GM12892 (cell line): ENCODE results near the gene LEMD3.
"Not testable (repeated sequence)": the region's sequence is repeated elsewhere in the genome, so short reads cannot be mapped to it uniquely, and the experiment has no call there.

ENCODE experiments used
- DNase-seq: peaks from one replicate; pipeline ENCODE4 v3.0.0; 2011; ENCODE audit not compliant: insufficient read length
- FAIRE-seq: peaks from 2 replicates; lab custom pipeline; 2011; peaks lifted over from hg19 to GRCh38; lab: Jason Lieb, UNC
- POLR2A ChIP-seq: IDR thresholded peaks from 2 replicates; pipeline ENCODE4 v1.6.1; 2011; ENCODE audit warnings: low read depth, low read length, control low read depth
- POLR2AphosphoS5 ChIP-seq: IDR thresholded peaks from 2 replicates; pipeline ENCODE4 v1.6.1; 2011; ENCODE audit warnings: low read depth, low read length, control low read depth
- TAF1 ChIP-seq: IDR thresholded peaks from 2 replicates; pipeline ENCODE4 v1.6.1; 2011; ENCODE audit warnings: low read depth, mild to moderate bottlenecking, control low read depth, low read length, borderline replicate concordance

Gene LEMD3

DNA sequence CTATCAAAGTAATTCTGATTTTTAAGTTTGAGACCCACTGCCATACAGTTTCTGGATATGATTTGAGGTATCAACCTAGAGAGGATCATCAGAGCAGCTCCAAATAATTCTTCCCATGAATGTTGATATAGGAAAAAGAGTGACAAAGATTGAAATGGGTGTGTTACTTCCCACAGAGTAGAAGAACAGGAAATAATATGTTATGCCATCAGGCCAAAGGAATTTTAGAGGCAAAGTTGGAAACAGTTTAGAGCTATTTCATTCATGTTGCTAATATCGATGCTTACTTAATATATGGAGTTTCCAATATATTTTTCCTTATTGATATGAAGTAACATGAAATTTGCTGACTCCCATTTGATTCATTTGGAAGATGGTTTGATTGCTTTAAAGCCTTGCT is 100.2 kb downstream of the LEMD3 start:
- DNase-seq (no peak), FAIRE-seq (no peak)
- TF ChIP-seq POLR2A (no peak), TAF1 (no peak), POLR2AphosphoS5 (no peak)

DNA sequence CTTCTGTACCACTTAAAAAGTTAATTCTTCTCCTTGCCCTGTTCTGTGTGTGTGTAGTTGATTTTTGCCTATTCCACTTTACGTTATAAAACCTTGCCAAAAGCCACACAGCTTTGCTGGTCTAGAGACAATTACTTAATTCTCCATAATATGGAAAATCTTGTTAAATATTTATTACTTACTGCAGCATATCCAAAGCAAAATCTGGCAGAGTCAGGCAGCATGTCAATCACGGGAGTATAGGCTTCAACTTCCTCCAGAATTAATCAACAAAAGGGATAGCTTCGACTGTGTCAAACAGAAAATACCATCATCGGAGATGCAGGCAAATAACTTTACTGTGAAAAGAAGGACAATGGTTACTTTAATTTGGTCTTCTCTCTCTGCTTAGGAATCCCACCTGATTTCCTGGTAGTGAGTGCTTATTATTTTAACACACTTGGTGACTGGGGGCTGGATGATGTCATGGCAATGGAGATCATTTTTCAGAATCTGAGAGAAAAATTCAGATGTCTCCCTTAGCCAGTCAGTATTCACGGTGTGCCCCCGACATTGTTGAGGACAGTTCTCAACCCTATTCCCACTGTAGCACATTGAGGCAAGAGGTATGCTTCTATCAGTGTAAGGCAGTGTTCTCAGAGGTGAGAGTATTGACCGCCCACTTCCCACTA is 105.4 kb downstream of the LEMD3 start:
- DNase-seq = no peak
- FAIRE-seq = no peak
- no peak for TF ChIP-seq TAF1
- no peak for TF ChIP-seq POLR2AphosphoS5
- TF ChIP-seq POLR2A = no peak

DNA sequence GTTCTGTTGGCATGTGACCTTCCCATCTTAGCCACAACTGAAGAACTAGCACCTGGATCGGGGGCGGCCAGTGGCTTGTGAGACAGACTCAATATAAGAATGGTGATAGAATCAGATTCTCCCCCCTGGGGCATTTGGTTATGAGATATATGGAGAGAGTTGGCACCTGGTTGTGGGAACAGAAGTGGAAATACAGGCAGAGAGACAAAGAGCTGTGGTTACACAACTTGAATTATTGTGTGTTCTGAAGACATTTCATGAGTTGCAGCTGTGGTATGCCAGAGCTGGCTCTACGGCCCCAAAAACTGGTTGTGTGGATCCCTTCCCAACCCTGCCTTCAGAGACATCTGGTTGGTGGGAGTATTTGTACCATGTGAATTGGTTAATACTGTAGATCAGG is 106.2 kb downstream of the LEMD3 start:
- DNase-seq = no peak
- no peak for TF ChIP-seq POLR2A
- no peak for TF ChIP-seq TAF1
- TF ChIP-seq POLR2AphosphoS5 = no peak
- no peak for FAIRE-seq

DNA sequence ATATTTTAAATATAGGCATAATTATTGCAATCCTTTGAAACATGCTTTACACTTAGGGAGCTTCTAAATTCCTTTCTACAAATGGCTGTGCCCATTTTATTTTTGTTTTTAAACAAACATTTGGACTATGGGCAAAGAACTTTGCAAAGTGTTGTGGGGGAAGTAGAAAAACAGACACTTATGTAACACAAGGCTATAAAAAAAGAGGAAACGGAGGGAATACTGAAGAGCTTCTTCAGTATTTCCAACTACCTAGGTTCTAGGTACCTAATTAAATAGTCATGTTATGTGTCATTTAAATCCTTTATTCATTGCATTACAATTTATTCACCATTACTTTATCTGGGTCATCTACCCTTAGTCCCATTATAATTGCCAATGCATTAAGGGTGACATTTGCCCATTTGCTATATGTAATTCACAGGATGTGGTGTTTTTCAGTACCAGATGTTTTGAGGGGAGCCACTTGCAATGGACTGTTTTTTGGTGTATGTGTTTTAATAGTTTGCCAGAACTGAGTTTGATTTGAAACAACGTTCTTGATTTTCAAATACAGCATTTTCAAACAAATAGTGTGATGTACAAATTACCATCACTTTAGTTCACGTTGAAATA is 107.6 kb downstream of the LEMD3 start:
- FAIRE-seq (no peak), DNase-seq (no peak)
- TF ChIP-seq POLR2AphosphoS5 (no peak), POLR2A (no peak), TAF1 (no peak)

DNA sequence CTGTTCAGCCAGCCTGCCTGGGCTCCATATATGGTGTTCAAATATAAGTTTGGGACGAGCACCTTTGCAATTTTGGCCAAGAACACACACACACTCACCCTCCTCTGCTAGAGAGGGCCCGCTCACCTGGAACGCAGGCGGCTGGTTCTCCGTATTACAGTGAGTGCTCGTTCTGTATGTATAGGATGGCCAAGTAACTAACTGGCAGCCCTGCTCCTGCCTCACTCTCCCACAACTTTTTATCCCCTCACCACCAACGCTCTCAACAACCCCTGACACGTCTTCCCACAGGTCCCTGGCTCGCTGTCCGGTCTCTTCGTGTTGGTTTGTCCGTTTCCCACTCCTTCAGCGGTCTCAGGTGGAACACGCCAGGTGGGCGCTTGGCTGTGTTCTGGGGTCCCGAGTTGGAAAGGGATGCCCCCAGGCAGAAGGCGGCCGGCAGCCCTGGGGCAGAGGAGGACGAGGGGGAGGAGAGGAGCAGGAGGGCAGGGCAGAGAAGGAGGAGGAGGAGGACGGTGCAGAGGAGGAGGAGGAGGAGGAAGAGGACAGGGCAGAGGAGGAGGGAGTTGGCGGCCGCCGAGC is 108.7 kb downstream of the LEMD3 start:
- FAIRE-seq = no peak
- DNase-seq = no peak
- TF ChIP-seq POLR2A = no peak
- no peak for TF ChIP-seq TAF1
- TF ChIP-seq POLR2AphosphoS5 = no peak

DNA sequence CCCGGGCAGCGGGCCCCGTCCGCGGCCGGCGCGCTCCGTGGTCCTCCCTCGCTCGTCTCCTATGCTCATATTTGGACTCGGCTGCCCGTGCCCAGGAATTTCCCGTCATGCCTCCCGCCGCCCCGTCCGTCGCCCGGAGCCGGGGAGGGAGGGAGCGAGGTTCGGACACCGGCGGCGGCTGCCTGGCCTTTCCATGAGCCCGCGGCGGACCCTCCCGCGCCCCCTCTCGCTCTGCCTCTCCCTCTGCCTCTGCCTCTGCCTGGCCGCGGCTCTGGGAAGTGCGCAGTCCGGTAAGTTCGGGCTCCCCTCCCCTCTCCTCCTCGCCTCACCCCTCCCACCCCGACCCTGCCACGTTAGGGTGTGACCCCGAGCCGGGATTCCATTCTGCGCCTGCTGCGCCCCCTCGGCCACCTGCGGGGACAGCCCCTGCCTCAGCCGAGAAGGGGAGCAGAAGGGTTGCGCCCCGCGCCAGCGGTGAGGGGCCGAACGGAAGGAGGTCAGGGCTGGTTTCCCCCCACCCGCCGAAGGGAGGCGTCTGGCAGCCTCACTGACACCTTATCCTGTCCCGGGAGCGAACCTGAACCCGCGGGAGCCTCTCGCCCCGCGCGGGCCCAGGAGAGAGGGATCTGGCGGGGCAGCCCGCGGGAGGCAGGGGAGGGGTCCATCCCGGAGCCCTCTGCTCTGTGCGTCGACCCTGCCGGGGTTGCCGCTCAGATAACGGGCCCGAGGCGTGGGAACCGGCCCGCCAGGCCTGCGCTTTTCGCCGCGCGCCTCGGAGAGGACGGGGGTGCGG is 109.4 kb downstream of the LEMD3 start, which contains the start of gene MSRB3:
MSRB3 (plus strand) TSS at position 108 of the 793 bp plus-strand sequence. CDS start 29,897 bp downstream, outside the sequence.
- FAIRE-seq = peak; percentile 48
- TF ChIP-seq POLR2A (no peak), POLR2AphosphoS5 (no peak), TAF1 (no peak)
- peak; percentile 37 for DNase-seq

DNA sequence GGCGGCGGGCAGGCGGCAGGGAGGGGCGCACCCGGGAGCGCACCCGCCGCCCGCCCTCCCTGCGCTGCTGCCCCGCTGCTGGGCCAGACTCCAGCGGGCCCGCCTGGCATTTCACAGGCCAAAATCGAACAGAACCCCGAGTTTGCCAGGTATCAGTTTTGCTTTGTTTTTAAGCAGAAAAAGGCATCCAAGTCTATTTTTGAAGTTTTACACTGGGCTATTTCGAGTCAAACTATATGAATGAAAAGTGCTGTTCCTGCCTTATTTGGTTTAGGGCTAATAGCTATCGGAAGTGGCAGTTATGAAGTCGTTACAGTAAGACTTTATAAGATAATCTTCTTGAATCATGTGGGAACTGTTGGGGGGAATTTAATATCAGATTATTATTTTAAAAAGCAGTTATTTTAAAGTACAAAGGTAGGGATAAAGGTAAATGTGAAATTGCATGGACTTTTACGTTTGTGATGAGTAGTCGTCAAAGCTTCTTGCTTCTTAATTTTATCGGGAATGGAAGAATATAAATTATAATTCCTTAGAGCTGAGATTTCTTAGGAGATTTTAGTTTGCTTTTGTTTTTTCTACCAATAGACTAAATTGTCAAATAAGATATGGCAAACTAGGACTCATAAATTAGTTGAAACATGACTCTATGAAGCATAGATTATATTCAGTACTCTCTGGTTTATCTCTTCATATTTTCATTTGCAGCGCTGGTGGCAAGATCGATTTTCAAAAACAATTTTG is 110.2 kb downstream of the LEMD3 start:
- DNase-seq (no peak), FAIRE-seq (no peak)
- TF ChIP-seq POLR2A (no peak), TAF1 (no peak), POLR2AphosphoS5 (no peak)

DNA sequence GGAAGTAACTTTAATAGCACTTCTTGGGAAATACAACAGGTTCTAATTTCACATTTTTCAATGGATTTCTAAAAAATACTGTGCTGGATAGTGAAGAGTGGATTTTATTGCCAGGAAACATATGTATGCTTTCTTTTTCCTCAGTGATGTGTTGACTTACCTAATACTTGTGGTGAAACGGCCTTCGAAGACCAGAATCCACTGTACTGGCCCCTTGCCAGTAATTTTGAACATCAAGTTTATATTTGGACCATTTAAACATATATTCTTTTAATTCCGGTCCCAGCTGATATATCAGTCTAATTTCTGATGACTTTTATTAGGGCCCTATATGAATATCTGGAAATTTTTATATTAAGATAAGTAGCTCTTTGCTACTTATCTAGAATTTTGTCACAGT is 110.9 kb downstream of the LEMD3 start:
- FAIRE-seq = no peak
- no peak for DNase-seq
- TF ChIP-seq TAF1 = no peak
- TF ChIP-seq POLR2AphosphoS5 = no peak
- no peak for TF ChIP-seq POLR2A

DNA sequence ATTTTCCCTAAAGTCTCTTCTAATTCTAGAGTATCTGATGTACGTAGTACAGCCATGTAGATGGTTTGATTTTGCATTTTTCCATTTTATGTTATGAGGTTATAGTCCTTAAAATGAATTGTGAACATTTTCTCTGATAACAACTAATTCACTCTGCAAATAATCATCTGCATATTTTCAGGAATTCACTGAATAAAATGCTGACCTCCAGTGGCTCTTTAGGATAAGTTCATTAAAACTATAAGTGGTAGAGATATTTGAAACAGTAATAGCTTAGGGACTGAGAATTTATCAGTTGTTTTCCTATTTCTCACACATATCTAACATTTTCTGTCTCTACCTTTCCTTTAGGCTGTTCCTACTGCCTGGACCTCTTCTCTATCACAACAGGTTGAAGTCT is 113.5 kb downstream of the LEMD3 start:
- TF ChIP-seq POLR2AphosphoS5 (no peak), TAF1 (no peak), POLR2A (no peak)
- no peak for DNase-seq
- no peak for FAIRE-seq

DNA sequence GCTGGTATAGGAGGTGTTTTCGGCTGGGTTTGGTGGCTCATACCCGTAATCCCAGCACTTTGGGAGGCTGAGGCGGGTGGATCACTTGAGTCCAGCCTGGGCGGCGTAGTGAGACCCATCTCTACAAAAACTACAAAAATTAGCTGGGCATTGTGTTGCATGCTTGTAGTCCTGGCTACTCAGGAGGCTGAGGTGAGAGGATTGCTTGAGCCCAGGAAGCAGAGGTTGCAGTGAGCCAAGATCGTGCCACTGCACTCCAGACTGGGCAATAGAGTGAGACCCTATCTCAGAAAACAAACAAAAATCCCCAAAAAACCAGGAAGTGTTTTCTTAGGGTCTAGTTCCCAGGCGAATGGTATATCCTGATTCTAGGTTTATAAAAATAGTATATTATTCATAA is 116.1 kb downstream of the LEMD3 start:
- DNase-seq, FAIRE-seq: not testable (repeated sequence)

DNA sequence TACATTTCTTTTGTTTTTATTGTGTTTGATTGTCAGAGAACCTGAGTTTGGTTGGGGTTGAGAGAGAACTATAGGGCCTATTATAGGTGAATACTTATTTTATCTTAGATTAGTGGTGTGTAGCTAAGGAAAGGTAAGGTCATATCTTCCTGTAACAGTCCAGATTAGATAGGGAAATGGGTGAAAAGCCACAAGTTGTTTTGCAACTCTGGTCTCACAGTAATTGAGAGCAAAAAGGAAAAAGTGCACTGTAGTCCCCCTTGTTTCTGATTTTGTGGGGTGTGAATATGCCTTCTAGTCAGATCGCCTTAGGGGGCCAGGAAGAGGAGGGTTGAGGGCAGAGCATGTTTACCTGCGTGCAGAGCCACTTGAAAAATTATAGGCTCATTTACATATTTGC is 118.0 kb downstream of the LEMD3 start:
- TF ChIP-seq POLR2A (no peak), POLR2AphosphoS5 (no peak), TAF1 (no peak)
- no peak for FAIRE-seq
- DNase-seq = no peak
